Activated naive CD4-positive, alpha-beta T cell treated with anti-CD3 and anti-CD28 coated beads, Interleukin-2, amount 10 ng/mL, durations not matched to agents 7 days and 5 days (primary cell): ENCODE measurements around the gene ALK.

Source experiments
- CTCF ChIA-PET: fragments of 350-600 bp; sonication (Branson Sonifier 250); formaldehyde crosslinking; loops from one replicate; lab custom pipeline; 2021; ENCODE audit warnings: antibody characterized with exemption; lab: Charles Lee
- DNase-seq: peaks from one replicate; pipeline ENCODE4 v3.0.0-alpha.2; 2020
- H3K27ac Mint-ChIP-seq: one replicate; pipeline ENCODE4 v1.8.0; 2021; ENCODE audit warnings: mild to moderate bottlenecking, moderate library complexity, mixed read lengths
- H3K27me3 Mint-ChIP-seq: one replicate; pipeline ENCODE4 v1.8.0; 2021; ENCODE audit warnings: mild to moderate bottlenecking, mixed read lengths
- H3K36me3 Mint-ChIP-seq: one replicate; pipeline ENCODE4 v1.8.0; 2021; ENCODE audit warnings: mixed read lengths
- H3K4me1 Mint-ChIP-seq: one replicate; pipeline ENCODE4 v1.8.0; 2021; ENCODE audit warnings: mixed read lengths
- H3K4me3 Mint-ChIP-seq: one replicate; pipeline ENCODE4 v1.8.0; 2021; ENCODE audit warnings: mild to moderate bottlenecking, moderate library complexity, mixed read lengths
- H3K9me3 Mint-ChIP-seq: one replicate; pipeline ENCODE4 v1.8.0; 2021; ENCODE audit warnings: mixed read lengths

ALK gene

DNA sequence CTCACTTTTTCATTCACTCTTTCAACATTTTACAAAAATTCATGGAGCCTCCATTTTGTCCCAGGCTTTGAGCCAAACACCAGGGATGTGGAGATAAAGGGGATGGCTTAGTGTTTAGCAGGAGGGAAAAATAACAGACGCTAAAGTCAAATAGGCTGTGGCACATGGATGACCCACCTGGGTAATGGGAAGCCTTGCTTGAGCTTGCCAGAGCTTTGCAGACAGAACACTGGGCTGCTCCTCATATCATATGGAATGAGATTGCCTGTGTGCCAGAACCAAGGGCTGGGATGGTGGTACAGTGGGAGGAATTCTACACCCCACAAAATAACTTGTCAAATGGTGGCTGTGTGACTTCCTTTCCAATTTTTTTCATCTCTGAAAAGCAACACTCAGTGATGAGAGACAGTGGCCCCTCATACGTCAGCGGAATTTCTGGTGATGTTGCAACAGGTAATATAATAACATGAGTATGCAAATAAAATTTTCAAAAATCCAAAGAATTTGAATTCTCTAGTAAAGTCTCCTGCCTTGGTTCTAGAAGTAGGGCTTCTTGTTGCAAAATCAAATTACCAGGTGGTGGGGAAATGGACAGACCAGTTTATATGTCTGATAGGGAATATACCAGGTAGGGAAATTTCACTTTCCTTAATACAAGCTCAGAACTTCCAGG, 553.3 kb downstream of the ALK start:
- no peaks in the 10 kb centered on the region for H3K36me3 Mint-ChIP-seq
- peaks cover 25% of the 10 kb centered on the region for H3K27me3 Mint-ChIP-seq
- no peaks in the 10 kb centered on the region for H3K4me1 Mint-ChIP-seq
- DNase-seq: no peak
- no peaks in the 10 kb centered on the region for H3K9me3 Mint-ChIP-seq
- CTCF ChIA-PET: no interaction called here
- H3K27ac Mint-ChIP-seq: no peak overlapping the region
- no peak overlapping the region for H3K4me3 Mint-ChIP-seq

GRCh38 chr2:29363111-29363510, 558.3 kb downstream of the ALK start:
- Mint-ChIP-seq H3K4me1 (no peaks in the 10 kb centered on the region), H3K36me3 (no peaks in the 10 kb centered on the region), H3K4me3 (no peak overlapping the region), H3K27me3 (peaks cover 41% of the 10 kb centered on the region), H3K9me3 (no peaks in the 10 kb centered on the region), H3K27ac (no peak overlapping the region)
- DNase-seq: no peak
- CTCF ChIA-PET: no interaction called here

- no peaks in the 10 kb centered on the region for H3K4me1 Mint-ChIP-seq
- no peak overlapping the region for H3K4me3 Mint-ChIP-seq
- CTCF ChIA-PET: no interaction called here
Measured at GRCh38 chr2:29361231-29361630, 560.2 kb downstream of the ALK start.

GRCh38 chr2:29360016-29360784, 561.2 kb downstream of the ALK start:
- no peak for DNase-seq
- Mint-ChIP-seq H3K27ac (no peak overlapping the region), H3K4me3 (no peak overlapping the region), H3K9me3 (no peaks in the 10 kb centered on the region), H3K27me3 (peaks cover 25% of the 10 kb centered on the region), H3K4me1 (no peaks in the 10 kb centered on the region), H3K36me3 (no peaks in the 10 kb centered on the region)
- CTCF ChIA-PET: no interaction called here

More at GRCh38 chr2:29361231-29361630, 560.2 kb downstream of the ALK start:
- no peak overlapping the region for H3K27ac Mint-ChIP-seq
- peaks cover 31% of the 10 kb centered on the region for H3K27me3 Mint-ChIP-seq
- no peaks in the 10 kb centered on the region for H3K9me3 Mint-ChIP-seq
- DNase-seq: no peak
- no peaks in the 10 kb centered on the region for H3K36me3 Mint-ChIP-seq

DNA sequence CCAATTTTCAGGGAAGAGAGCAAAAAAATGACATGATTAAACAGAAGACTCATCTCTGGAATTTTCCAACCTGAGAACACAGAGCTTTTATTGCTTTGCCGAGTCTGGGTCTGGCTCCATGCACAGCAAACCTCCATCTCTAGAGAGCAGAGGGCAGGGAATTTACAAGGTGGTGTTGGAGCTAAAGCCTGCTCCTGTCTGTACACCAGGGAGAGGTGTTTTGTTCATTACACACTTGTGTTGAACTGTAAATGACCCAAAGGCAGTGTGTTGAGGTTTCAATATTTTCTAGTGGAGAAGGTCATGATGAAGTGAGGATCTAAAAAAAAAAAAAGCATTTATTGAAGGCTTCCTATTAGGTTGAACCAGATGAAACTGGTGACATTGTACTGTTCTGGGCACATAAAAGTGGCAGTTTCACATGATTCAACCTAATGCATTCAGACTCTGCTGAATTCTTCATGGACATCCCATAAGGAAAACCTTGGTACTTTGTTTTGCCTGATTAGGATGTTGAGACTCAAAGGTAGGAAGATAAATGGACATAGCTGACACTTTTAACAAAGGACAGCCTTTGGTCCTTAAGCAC, 567.9 kb downstream of the ALK start:
- DNase-seq: no peak
- Mint-ChIP-seq H3K4me3 (no peak overlapping the region), H3K27me3 (peaks cover 25% of the 10 kb centered on the region), H3K9me3 (no peaks in the 10 kb centered on the region), H3K36me3 (no peaks in the 10 kb centered on the region), H3K4me1 (no peaks in the 10 kb centered on the region), H3K27ac (no peak overlapping the region)
- CTCF ChIA-PET: no interaction called here

- no peaks in the 10 kb centered on the region for H3K4me1 Mint-ChIP-seq
- H3K27me3 Mint-ChIP-seq: peaks cover 28% of the 10 kb centered on the region
- no peak overlapping the region for H3K4me3 Mint-ChIP-seq
- no peak overlapping the region for H3K27ac Mint-ChIP-seq
- no peak for DNase-seq
- CTCF ChIA-PET: no interaction called here
- no peaks in the 10 kb centered on the region for H3K9me3 Mint-ChIP-seq
- H3K36me3 Mint-ChIP-seq: no peaks in the 10 kb centered on the region
Measured at GRCh38 chr2:29351916-29352591, 569.3 kb downstream of the ALK start.

DNA sequence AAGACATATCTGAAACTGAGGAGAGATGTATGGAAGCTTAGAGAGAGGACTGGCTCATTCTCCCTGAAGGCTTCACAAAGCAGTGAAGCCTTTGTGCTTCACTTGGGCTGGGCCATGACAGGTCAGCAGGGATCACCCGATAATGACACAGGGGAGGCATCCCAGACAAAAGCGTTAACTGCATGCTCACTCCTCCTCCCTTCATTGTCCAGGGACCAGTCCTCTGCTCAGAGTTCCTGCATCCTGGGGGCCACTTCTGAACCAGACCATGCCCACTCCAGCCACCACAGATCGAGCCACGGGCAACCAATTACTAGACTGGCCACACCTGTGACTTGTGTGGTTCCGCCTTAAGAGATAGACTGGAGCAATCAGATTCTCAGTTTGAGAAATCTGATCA, 570.1 kb downstream of the ALK start:
- H3K4me3 Mint-ChIP-seq: no peak overlapping the region
- no peak for DNase-seq
- H3K27ac Mint-ChIP-seq: no peak overlapping the region
- no peaks in the 10 kb centered on the region for H3K9me3 Mint-ChIP-seq
- H3K36me3 Mint-ChIP-seq: no peaks in the 10 kb centered on the region
- CTCF ChIA-PET: no interaction called here
- H3K27me3 Mint-ChIP-seq: peaks cover 34% of the 10 kb centered on the region
- no peaks in the 10 kb centered on the region for H3K4me1 Mint-ChIP-seq

DNA sequence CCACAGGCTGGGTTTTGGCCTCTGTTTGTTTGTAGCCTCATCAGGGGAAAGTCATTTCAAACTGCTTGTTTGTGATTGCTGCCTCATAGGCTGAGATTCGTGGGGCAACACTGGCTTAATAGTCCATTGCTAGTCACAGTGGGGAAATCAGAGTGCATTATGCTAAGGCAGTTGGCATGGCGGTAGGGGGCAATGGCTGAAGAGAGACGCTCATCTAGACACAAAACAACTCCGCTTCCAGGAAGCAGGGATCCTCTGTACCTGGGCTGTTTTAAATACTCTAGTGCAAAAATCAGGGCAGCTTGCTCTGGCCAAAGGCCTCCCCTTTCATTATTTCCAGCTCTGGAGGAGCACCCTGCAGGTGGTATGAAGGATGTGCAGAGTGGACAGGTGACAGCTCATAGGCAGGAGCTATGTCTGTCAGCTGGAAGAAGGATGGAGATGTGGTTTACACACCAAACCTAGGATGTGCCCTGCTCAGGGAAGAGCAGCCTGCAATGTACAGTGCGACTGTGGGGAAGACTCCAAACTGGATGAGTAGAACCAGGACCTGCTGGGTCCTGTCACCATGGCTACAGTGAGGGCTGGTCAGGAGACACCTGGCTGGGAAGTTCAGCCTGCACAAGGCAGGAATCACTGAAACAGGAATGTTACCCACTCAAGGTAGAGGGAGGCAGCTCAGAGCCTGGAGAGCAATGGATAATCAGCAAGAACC, 571.9 kb downstream of the ALK start:
- CTCF ChIA-PET: no interaction called here
- Mint-ChIP-seq H3K9me3 (no peaks in the 10 kb centered on the region), H3K36me3 (no peaks in the 10 kb centered on the region), H3K27ac (no peak overlapping the region), H3K27me3 (peaks cover 33% of the 10 kb centered on the region), H3K4me1 (no peaks in the 10 kb centered on the region), H3K4me3 (no peak overlapping the region)
- DNase-seq: no peak

GRCh38 chr2:29347774-29348461, 573.5 kb downstream of the ALK start:
- no peak overlapping the region for H3K27ac Mint-ChIP-seq
- no peak overlapping the region for H3K4me3 Mint-ChIP-seq
- peaks cover 30% of the 10 kb centered on the region for H3K27me3 Mint-ChIP-seq
- no peaks in the 10 kb centered on the region for H3K4me1 Mint-ChIP-seq
- H3K36me3 Mint-ChIP-seq: no peaks in the 10 kb centered on the region
- CTCF ChIA-PET: interaction anchor here (0.9 kb wide), 1 partner anchor 15 kb away, joined by 3 read pairs; no protein-coding TSS in a partner anchor
- no peak for DNase-seq
- H3K9me3 Mint-ChIP-seq: no peaks in the 10 kb centered on the region

DNA sequence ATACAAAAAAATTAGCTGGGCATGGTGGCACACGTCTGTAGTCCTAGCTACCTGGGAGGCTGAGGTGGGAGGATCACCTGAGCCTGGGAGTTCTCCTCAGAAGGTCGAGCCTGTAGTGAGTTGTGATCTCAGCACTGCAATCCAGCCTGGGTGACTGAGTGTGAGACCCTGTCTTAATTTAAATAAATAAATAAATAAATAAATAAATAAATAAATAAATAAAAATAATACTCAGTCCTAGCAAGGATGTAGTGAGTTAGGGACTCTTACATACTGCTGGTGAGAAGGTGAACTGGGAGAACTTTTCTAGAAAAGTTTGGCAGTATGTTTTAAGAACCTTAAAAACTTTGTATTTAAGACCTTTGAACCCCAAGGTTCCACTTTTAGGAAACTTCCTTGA, 576.1 kb downstream of the ALK start:
- DNase-seq: no peak
- Mint-ChIP-seq H3K36me3 (no peaks in the 10 kb centered on the region), H3K4me3 (no peak overlapping the region), H3K27ac (no peak overlapping the region), H3K4me1 (no peaks in the 10 kb centered on the region), H3K27me3 (peaks cover 17% of the 10 kb centered on the region), H3K9me3 (no peaks in the 10 kb centered on the region)
- CTCF ChIA-PET: no interaction called here

GRCh38 chr2:29343830-29344229, 577.6 kb downstream of the ALK start:
- no peaks in the 10 kb centered on the region for H3K4me1 Mint-ChIP-seq
- H3K27ac Mint-ChIP-seq: no peak overlapping the region
- H3K36me3 Mint-ChIP-seq: no peaks in the 10 kb centered on the region
- H3K4me3 Mint-ChIP-seq: no peak overlapping the region
- CTCF ChIA-PET: interaction anchor here (1.1 kb wide), 1 partner anchor 35 kb away, joined by 8 read pairs; no protein-coding TSS in a partner anchor
- no peak for DNase-seq
- peaks cover 19% of the 10 kb centered on the region for H3K27me3 Mint-ChIP-seq
- no peaks in the 10 kb centered on the region for H3K9me3 Mint-ChIP-seq

DNA sequence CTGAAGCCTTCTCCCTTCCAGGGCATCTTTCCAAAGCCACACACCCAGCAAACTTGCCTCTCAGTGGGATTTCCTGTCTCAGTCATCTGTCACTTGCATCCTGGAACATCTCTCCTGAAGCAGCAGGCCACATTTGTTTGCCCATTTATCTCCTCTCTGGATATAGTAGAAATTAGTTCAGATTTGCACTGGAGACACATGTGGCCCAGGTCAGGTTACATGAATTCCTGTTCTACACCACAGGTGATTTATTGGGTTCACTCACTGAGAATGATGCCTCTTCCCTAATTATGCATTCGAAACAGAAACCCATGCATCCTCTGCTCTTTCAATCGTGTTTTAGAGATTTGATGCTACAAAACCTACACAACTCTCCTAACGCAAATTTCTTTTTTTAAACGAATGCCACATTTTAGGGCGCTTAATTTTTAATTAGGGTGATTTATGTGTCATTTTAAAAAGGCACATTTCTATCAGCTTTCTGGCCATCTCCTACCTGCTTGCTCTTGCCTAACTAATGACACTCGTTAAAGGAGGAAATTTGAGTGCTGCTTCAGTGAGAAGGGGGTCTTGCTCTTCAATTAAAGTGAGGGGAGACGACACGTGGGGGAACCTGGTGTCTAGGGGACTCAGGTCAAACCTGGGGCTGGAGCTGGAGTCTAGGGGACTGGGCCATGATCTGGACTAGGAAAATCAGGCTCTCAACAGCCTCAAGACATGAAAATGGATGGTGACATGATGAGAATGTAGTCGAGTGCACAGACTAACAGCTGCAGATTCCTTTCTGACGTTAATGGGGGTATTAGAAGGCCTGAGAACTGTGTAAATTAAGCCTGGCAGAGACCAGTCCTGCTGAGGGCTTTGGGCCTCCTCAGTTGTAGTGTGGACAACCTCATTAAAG, 584.8 kb downstream of the ALK start:
- H3K27ac Mint-ChIP-seq: no peak overlapping the region
- H3K9me3 Mint-ChIP-seq: no peaks in the 10 kb centered on the region
- H3K27me3 Mint-ChIP-seq: peaks cover 10% of the 10 kb centered on the region
- H3K36me3 Mint-ChIP-seq: no peaks in the 10 kb centered on the region
- H3K4me1 Mint-ChIP-seq: no peaks in the 10 kb centered on the region
- no peak overlapping the region for H3K4me3 Mint-ChIP-seq
- CTCF ChIA-PET: interaction anchor here (1.4 to 1.5 kb wide), 2 partner anchors 23 to 28 kb away, joined by 4 to 6 read pairs; no protein-coding TSS in a partner anchor
- no peak for DNase-seq

DNA sequence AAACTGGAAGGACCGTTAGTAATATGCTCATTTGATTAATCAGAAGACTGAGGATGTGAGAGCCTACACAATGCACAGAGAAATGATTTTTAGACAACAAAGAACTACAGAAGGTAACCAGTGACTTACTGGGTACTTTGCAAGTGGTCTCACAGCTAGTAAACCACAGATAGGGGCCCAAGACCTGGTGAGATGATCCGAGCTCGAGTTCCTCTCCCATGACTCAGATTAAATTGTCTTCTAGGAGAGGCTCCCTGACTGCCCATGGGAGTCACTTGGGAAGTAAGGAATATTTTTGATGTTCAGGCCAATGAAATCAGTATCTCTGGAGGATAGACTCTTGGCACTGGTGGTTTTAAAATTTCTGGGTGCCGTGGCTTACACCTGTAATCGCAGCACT, 586.0 kb downstream of the ALK start:
- H3K9me3 Mint-ChIP-seq: no peaks in the 10 kb centered on the region
- no peak for DNase-seq
- H3K27me3 Mint-ChIP-seq: peaks cover 10% of the 10 kb centered on the region
- H3K4me3 Mint-ChIP-seq: no peak overlapping the region
- CTCF ChIA-PET: no interaction called here
- H3K4me1 Mint-ChIP-seq: no peaks in the 10 kb centered on the region
- no peak overlapping the region for H3K27ac Mint-ChIP-seq
- H3K36me3 Mint-ChIP-seq: no peaks in the 10 kb centered on the region
